GM19035 (cell line): ENCODE data around the gene ELMOD3.
"Not testable (repeated sequence)": the region's sequence is repeated elsewhere in the genome, so short reads cannot be mapped to it uniquely, and the experiment has no call there.

Source experiments
- ATAC-seq: cut with Tn5 transposase; IDR thresholded peaks from one replicate; pipeline ENCODE4 v1.9.1; 2021; ENCODE audit not compliant: unreplicated experiment

Gene ELMOD3

GRCh38 chr2:85371045-85371444 is 16.5 kb downstream of the ELMOD3 start:
- ATAC-seq, result no peak

DNA sequence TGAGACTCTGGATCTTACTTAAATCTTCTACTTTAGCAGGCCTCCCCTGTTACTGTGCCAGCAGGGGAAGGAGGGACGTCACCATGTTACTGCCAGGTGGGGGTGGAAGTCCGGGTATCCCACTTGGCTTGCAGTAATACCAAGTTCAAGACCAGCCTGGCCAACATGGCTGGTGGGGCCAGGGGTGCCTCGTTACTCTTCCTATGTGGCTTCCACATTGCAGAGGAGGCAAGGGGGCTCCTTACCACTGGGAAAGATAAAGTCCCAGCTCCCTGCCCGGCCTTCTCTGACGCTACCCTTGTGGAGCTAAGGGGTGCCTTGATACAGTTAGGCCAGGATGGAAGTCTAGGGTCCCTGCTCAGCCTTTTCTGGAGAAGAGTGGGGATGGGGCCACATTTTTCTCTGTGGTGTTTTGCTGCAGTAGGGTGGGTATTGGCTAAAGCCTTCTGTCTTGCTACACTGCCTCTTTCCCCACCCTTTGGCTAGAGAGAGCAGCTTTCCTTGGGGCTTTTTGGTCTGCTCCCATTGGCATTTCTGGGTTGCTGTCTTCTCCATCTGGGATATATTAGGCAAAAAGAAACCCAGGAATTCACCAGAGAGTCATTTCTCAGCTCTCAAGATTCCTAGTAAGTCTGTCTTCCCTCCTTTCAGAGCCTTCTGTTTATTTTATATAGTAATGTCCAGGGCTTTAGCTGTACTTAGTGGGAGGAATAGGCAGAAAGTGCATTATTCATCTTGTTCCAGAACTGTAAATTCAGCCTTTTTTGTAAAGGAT is 21.9 kb downstream of the ELMOD3 start:
- no peak for ATAC-seq

- no peak for ATAC-seq
Measured at GRCh38 chr2:85377083-85377482, 22.5 kb downstream of the ELMOD3 start.

- no peak for ATAC-seq
Measured at GRCh38 chr2:85378257-85378656, 23.7 kb downstream of the ELMOD3 start.

DNA sequence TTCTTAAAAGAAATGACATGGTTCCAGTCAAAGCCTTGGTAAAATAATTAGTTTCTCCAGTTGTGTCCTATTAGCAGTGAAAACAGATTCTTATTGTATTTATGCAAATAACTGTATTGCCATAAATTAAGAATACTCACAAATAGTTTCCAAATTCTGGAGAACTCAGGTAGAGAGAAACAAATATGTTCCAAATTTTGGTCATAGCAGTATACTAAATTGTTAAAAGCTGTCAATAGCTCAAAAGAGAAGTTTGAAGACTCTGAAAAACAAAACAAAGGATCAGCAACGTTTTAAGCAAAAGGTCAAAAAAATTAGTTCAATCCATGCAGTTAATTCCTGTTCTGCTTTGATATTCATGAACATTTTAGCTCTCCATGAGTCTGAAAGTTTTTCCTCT is 25.5 kb downstream of the ELMOD3 start:
- no peak for ATAC-seq

DNA sequence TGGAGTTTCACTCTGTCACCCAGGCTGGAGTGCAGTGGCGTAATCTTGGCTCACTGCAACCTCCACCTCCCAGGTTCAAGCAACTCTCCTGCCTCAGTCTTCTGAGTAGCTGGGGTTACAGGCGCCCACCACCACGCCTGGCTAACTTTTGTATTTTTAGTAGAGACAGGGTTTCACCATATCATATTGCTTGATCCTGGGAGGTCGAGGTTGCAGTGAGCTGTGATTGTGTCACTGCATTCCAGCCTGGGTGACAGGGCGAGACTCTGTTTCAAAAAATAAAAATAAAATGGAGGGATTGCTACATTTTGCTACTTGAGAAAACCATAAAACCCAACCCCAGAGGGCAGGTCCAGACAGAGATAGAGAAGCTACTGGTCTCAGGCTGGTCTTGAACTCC is 28.6 kb downstream of the ELMOD3 start:
- ATAC-seq, result not testable (repeated sequence)

- no peak for ATAC-seq
Measured at GRCh38 chr2:85383850-85384249, 29.3 kb downstream of the ELMOD3 start.

DNA sequence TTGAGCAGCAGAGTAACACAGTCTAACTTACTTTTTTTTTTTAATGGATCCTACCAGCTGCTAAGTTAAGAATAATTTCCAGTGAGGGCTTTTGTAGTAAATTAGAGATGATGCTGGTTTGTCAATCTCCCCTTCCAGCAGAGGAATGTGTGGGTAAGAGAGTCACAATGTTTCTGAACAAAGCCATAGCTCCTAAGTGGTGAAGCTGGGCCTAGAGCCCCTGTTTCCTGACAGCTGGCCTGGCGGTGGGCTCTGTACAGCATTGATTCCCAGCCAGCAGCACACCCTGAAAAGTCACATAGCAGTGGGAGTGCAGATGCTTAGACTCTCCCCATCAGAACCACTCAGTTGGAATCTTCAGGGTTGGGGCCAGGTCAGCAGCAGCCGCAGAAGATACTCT is 31.2 kb downstream of the ELMOD3 start:
- ATAC-seq, result no peak

DNA sequence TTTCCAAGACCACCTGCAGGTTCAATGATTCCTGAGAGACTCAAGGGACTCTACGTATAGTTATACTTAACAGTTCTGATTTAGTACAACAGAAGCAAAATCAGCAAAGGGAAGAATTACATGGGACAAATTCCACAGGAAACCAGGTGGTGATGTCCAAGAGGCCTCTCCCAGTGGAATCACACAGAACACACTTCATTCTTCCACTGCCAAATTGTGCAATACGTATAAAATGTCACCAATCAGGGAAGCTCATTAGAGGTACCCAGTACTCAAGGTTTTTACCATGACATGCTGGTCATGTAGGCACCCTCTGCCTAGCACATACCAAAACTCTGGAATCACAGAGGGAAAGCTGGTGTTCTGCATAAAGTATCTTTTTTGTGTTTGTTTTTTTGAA is 33.2 kb downstream of the ELMOD3 start:
- ATAC-seq, result no peak

- no peak for ATAC-seq
Measured at GRCh38 chr2:85388878-85389538, 34.4 kb downstream of the ELMOD3 start.

- ATAC-seq, result no peak
Measured at GRCh38 chr2:85390941-85391669, 36.5 kb downstream of the ELMOD3 start.

DNA sequence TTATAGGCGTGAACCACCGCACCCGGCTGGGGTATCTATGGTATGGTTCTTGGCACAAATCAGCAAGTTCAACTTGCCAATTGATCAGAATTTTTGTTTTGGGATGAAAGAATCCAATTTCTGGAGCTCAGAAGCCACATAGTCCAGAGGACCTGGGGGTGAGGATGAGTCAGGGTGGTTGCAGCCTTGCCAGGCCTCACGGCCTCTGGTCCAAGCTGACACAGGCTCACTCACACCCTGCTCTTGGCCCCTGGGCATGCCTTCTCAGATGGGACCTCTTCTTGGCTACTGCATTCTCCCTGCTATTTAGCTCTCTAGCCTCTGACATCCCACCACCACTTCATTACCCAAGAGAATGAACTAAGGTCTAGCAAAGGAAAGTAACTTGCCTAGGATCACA is 39.3 kb downstream of the ELMOD3 start:
- ATAC-seq, result no peak

GRCh38 chr2:85394261-85394681 is 39.7 kb downstream of the ELMOD3 start:
- ATAC-seq, result no peak

DNA sequence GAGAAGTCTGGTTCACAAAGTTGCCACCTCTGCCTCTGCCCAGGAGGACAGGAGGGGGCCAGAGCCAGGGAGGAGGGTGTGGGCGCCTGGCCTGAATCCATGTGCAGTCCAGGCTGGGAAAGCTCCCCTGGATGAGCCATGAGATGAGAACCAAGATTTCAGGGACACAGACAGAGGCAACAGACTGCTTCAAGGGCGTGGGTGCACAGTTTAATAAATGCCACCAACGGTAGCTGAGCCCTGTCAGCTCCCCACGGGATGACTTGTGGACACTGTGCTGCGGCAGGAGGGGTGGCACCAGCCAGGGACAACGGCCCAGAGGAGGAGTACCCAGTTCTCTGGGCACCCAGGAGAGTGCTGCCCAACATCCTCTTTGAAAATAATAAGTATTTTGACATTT is 40.4 kb downstream of the ELMOD3 start:
- no peak for ATAC-seq

- ATAC-seq, result no peak
Measured at GRCh38 chr2:85395912-85396475, 41.4 kb downstream of the ELMOD3 start.

- ATAC-seq, result no peak
Measured at GRCh38 chr2:85396531-85397470, 42.2 kb downstream of the ELMOD3 start.

DNA sequence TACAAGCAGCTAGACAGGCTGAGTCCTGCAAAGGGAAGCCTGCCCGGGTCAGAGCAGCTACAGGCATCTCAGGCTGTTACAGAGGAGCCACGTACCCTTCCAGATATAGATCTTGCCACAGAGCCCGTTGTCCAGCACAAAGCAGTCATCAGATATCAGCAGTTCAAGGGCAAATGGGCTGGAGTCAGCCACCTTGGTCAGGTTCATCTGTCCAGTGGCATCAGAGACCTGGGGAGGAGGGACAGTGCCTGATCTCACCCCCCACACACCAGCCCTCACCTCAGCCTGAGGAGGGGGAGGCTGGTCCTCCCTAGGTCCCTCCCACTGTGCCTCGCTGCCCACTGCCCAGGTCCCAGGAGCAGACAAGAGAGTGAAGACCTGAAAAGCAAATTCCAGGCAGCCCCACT is 43.4 kb downstream of the ELMOD3 start:
- no peak for ATAC-seq

GRCh38 chr2:85398426-85399182 is 44.0 kb downstream of the ELMOD3 start:
- no peak for ATAC-seq

DNA sequence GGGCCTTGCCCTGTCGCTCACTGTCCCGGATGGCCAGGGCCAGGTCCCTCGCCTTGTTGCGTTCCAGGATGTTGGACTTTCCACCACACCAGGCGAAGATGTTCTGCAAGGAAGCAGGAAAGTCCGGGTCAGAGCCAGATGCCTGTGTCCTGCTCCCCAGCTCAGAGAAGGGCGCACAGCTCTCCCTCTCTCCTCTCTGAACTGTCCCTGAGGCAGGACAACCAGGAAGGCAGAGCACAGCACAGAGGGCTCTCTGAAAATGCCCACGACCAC is 44.5 kb downstream of the ELMOD3 start:
- ATAC-seq, result no peak

GRCh38 chr2:85400023-85400422 is 45.5 kb downstream of the ELMOD3 start:
- no peak for ATAC-seq
